Spleen (tissue), 11 donors: ENCODE measurements around the gene ITPR2. TPM values are rescaled to one million over a fixed set of nuclear protein-coding genes. Genes with fewer than 3 reads are reported as not detected.

Experiments used
- DNase-seq: peaks from one replicate; pipeline ENCODE4 v3.0.0-alpha.2; 2020
- H3K27ac ChIP-seq, 8 donors: fragments of 200-600 bp; sonication (generic) in 7 of 8; 1 replicate in 4 of 8; 2 replicates in 4 of 8; pipeline versions ENCODE4 v1.5.0 to v1.8.0; 2016 to 2021; ENCODE audit warnings: inconsistent platforms in 4 of 8, mild to moderate bottlenecking in 4 of 8, moderate library complexity in 1 of 8
- H3K27me3 ChIP-seq, 7 donors: fragments of 200-600 bp; sonication (generic) in 6 of 7; replicated peaks in 1 of 7; 1 replicate in 4 of 7; 2 replicates in 3 of 7; pipeline versions ENCODE4 v1.5.0 to v1.8.0; 2016 to 2021; ENCODE audit warnings: inconsistent platforms in 3 of 7, mild to moderate bottlenecking in 1 of 7
- H3K36me3 ChIP-seq, 6 donors: fragments of 200-600 bp; sonication (generic) in 5 of 6; 1 replicate in 4 of 6; 2 replicates in 2 of 6; pipeline versions ENCODE4 v1.5.0 to v1.8.0; 2016 to 2021; ENCODE audit warnings: inconsistent platforms in 2 of 6
- H3K4me1 ChIP-seq, 6 donors: fragments of 200-600 bp; sonication (generic) in 5 of 6; 1 replicate in 3 of 6; 2 replicates in 3 of 6; pipeline versions ENCODE4 v1.5.0 to v1.8.0; 2016 to 2021; ENCODE audit warnings: inconsistent platforms in 3 of 6
- H3K4me3 ChIP-seq, 8 donors: fragments of 200-600 bp; sonication (generic) in 7 of 8; 1 replicate in 4 of 8; 2 replicates in 4 of 8; pipeline versions ENCODE4 v1.5.0 to v1.8.0; 2016 to 2021; ENCODE audit warnings: inconsistent platforms in 4 of 8, mild to moderate bottlenecking in 4 of 8, moderate library complexity in 2 of 8
- H3K9me3 ChIP-seq, 8 donors: fragments of 200-600 bp; sonication (generic) in 7 of 8; 1 replicate in 4 of 8; 2 replicates in 4 of 8; pipeline versions ENCODE4 v1.5.0 to v1.8.0; 2016 to 2021; ENCODE audit warnings: inconsistent platforms in 4 of 8
- CTCF ChIP-seq, 11 experiments: fragments of 200-600 bp in 7 of 11; fragments of 450-650 bp in 4 of 11; sonication (generic) in 4 of 11; IDR thresholded peaks in 8 of 11; conservative IDR thresholded peaks in 3 of 11; 1 replicate in 7 of 11; 2 replicates in 4 of 11; pipeline versions ENCODE4 v1.4.0 to v1.8.0; 2016 to 2021; ENCODE audit warnings: antibody characterized with exemption in 11 of 11, inconsistent platforms in 4 of 11, mild to moderate bottlenecking in 1 of 11
- POLR2A ChIP-seq, 3 donors: fragments of 450-650 bp; IDR thresholded peaks; one replicate each; pipeline ENCODE4 v1.5.1; 2017; ENCODE audit warnings: antibody characterized with exemption in 3 of 3, mild to moderate bottlenecking in 1 of 3
- POLR2AphosphoS5 ChIP-seq, 3 donors: sonication (generic); formaldehyde crosslinking; IDR thresholded peaks; one replicate each; pipeline ENCODE4 v1.5.1; 2017; ENCODE audit warnings: antibody characterized with exemption in 3 of 3
- WGBS, 5 donors: extraction: QIAGEN DNeasy Blood & Tissue Kit in 3 of 5; methylation state at CpG; one replicate each; pipeline versions ENCODE4 v1.1.5 to v1.1.7; 2013 to 2018; 5-methylcytosine and 5-hydroxymethylcytosine counted together
- intact Hi-C: fragments of 100-400 bp; cut with DNase I; formaldehyde crosslinking; loops from one replicate; pipeline ENCODE4 v1.15.0; 2023; ENCODE audit warnings: low total_unique reads
- polyA plus RNA-seq, 3 donors: library from polyadenylated mRNA; stranded (reverse); fragments of 200-250 nt; gene quantifications; one replicate each; pipeline ENCODE4 v1.2.1, GENCODE V29; 2013
- total RNA-seq, 7 donors: library from RNA; depleted of rRNA in 3 of 7; stranded (reverse); fragments of >200 nt in 3 of 7; fragmentation: NEBNext Ultra II Directional in 4 of 7; extraction: Animal tissue kit (Norgen Biotek cat#: 25700) in 4 of 7; gene quantifications; one replicate each; pipeline versions ENCODE4 v1.1.0 to v1.2.1, GENCODE V29; 2016 to 2021
- donor health status: healthy with polysubstance abuse.
- donor health status: DM: no; HTN: no; CAD: no; lungs with moderate emphysema.
- donor health status: DM: no; HTN: no; CAD: no.
- donor health status: Bipolar disorder and iron deficiency.
- donor health status: healthy.
- donor health status: DM: no; HTN: no; CAD: no.
- donor health status: DM: yes; HTN: yes; CAD: no.

The ITPR2 gene
- total and polyA plus RNA-seq, 10 donors, result 3.2 to 105 (median 60.4) TPM

- TF ChIP-seq POLR2AphosphoS5 (IDR thresholded peaks at IDR 0.05) (no peak), POLR2A (IDR thresholded peaks at IDR 0.05) (no peak)
- H3K27ac ChIP-seq, result no peak overlapping the region
- no peaks in the 10 kb centered on the region for H3K9me3 ChIP-seq
- peaks cover 6 to 23% (median 18%) of the 10 kb centered on the region in 6 donors for H3K4me1 ChIP-seq
- intact Hi-C loops, result no loop called here
- no peak for DNase-seq
- WGBS, 5 donors, result 82 to 88% (median 85%) methylated on average over 8 of the region's 8 CpGs
- H3K27me3 ChIP-seq, result no peaks in the 10 kb centered on the region
- no peaks in the 10 kb centered on the region for H3K36me3 ChIP-seq
- H3K4me3 ChIP-seq, result no peak overlapping the region
Observed at GRCh38 chr12:26297396-26298070, 535.5 kb downstream of the ITPR2 start.

DNA sequence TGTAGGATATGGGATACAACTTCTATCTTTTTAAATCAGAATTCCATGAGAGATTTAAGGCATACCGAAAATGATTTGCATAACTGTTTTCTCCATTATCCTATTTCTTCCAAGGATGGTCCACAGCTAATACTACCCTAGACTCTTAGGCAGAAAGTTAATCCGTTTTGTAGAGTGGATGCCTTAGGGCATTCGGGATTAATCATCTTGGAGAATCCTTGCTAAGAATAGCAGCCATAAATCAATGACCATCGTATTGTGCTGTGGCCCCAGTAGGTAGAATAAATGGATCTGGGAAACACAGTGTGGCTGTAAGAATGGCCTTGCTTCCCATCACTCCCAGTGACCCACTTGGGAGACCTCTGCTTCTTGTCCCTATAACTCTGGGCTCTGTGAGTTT, 538.0 kb downstream of the ITPR2 start:
- 88 to 92% (median 91%) methylated on average over 4 of the region's 4 CpGs for WGBS, 5 donors
- no peak for TF ChIP-seq POLR2A (IDR thresholded peaks at IDR 0.05)
- TF ChIP-seq CTCF (IDR thresholded peaks at IDR 0.05 in 8 of 11, conservative IDR thresholded peaks at IDR 0.05 in 3 of 11), result no peak
- no peak for TF ChIP-seq POLR2AphosphoS5 (IDR thresholded peaks at IDR 0.05)
- intact Hi-C loops, result no loop called here

DNA sequence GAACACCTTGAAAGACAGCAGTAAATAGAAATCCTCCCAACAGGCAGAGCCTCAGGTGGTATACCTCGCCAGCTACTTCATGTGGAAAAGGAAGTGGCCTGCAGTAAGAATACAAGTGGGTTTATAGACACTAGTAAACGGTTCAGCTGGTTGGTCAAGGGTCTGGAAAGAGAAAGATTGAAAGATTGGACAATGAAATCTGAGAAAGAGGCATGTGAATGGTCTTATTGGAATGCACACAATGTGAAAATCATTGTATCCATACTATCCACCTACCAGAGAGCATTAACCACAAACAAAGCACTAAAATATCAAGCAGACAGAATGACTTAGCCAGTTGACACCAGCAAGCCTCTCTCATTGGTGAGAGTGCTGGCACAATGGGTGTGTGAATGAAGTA, 539.4 kb downstream of the ITPR2 start:
- Histone ChIP-seq H3K27ac (no peak overlapping the region), H3K4me3 (no peak overlapping the region), H3K4me1 (peaks cover 2 to 10% (median 6%) of the 10 kb centered on the region in 6 donors), H3K9me3 (no peaks in the 10 kb centered on the region), H3K36me3 (no peaks in the 10 kb centered on the region), H3K27me3 (no peaks in the 10 kb centered on the region)
- no peak for DNase-seq
- intact Hi-C loops, result no loop called here
- no peak for TF ChIP-seq POLR2AphosphoS5 (IDR thresholded peaks at IDR 0.05)
- WGBS, 5 donors, result 60 to 72% (median 66%) methylated on average over 2 of the region's 2 CpGs

More for the DNA sequence above, 538.0 kb downstream of the ITPR2 start:
- no peak overlapping the region for H3K4me3 ChIP-seq
- H3K27me3 ChIP-seq, result no peaks in the 10 kb centered on the region
- no peaks in the 10 kb centered on the region for H3K36me3 ChIP-seq
- no peak overlapping the region for H3K27ac ChIP-seq
- peaks cover 6 to 21% (median 18%) of the 10 kb centered on the region in 6 donors for H3K4me1 ChIP-seq
- H3K9me3 ChIP-seq, result no peaks in the 10 kb centered on the region
- DNase-seq, result no peak

GRCh38 chr12:26292596-26292995, 540.4 kb downstream of the ITPR2 start:
- no peak overlapping the region for H3K27ac ChIP-seq
- WGBS, 5 donors, result 91 to 100% (median 97%) methylated on average over 1 of the region's 1 CpG
- H3K27me3 ChIP-seq, result no peaks in the 10 kb centered on the region
- DNase-seq, result no peak
- H3K4me3 ChIP-seq, result no peak overlapping the region
- intact Hi-C loops, result no loop called here
- H3K4me1 ChIP-seq, result no peaks in the 10 kb centered on the region
- no peaks in the 10 kb centered on the region for H3K36me3 ChIP-seq
- TF ChIP-seq POLR2AphosphoS5 (IDR thresholded peaks at IDR 0.05), result no peak
- TF ChIP-seq POLR2A (IDR thresholded peaks at IDR 0.05), result no peak
- no peak for TF ChIP-seq CTCF (IDR thresholded peaks at IDR 0.05 in 8 of 11, conservative IDR thresholded peaks at IDR 0.05 in 3 of 11)
- H3K9me3 ChIP-seq, result no peaks in the 10 kb centered on the region

DNA sequence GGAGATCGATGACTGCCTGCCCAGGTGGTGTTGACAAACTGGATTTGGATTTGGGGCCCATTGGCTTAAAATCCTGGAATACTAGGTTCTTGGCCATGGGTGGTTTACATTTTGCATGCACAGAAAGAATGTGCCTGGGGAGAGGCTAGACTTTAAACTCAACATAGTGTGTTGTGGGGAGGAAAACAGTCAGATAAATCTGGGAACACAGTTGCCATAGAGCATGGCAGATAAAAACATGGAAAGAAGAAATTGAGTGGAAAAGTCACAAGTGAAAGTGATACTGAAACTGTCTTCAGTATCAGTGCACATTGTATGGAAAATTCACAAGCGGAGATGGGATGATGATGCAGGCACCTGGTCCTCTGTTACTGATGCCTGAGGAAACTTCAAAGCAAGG, 542.4 kb downstream of the ITPR2 start:
- TF ChIP-seq CTCF (IDR thresholded peaks at IDR 0.05 in 8 of 11, conservative IDR thresholded peaks at IDR 0.05 in 3 of 11), result no peak
- TF ChIP-seq POLR2A (IDR thresholded peaks at IDR 0.05), result no peak
- TF ChIP-seq POLR2AphosphoS5 (IDR thresholded peaks at IDR 0.05), result no peak
- no peaks in the 10 kb centered on the region for H3K4me1 ChIP-seq
- 83 to 93% (median 84%) methylated on average over 2 of the region's 2 CpGs for WGBS, 5 donors
- intact Hi-C loops, result no loop called here
- no peak overlapping the region for H3K4me3 ChIP-seq
- no peaks in the 10 kb centered on the region for H3K27me3 ChIP-seq
- no peaks in the 10 kb centered on the region for H3K36me3 ChIP-seq
- peaks cover 0 to 4% (median 0%) of the 10 kb centered on the region in 8 donors for H3K9me3 ChIP-seq
- no peak overlapping the region for H3K27ac ChIP-seq
- DNase-seq, result no peak
